GM23338 (cell line): ENCODE data around the gene UQCRC1.

ENCODE experiments used
- CREB1 ChIP-seq: fragments of 250-450 bp; sonication (Bioruptor Pico); IDR thresholded peaks from 2 replicates; pipeline ENCODE4 v1.5.0; 2020; ENCODE audit warnings: low read depth, mild to moderate bottlenecking, moderate library complexity
- EZH2 ChIP-seq: fragments of 200-600 bp; sonication (generic); IDR thresholded peaks from one replicate; pipeline ENCODE4 v1.8.0; 2017; ENCODE audit warnings: antibody characterized with exemption, mild to moderate bottlenecking, low read depth; ENCODE audit not compliant: unreplicated experiment
- EZH2phosphoT487 ChIP-seq: fragments of 200-600 bp; sonication (generic); IDR thresholded peaks from one replicate; pipeline ENCODE4 v1.8.1; 2018; ENCODE audit warnings: antibody characterized with exemption; ENCODE audit not compliant: unreplicated experiment
- JUNB ChIP-seq: IDR thresholded peaks from one replicate; pipeline ENCODE4 v1.6.1; 2016; ENCODE audit warnings: antibody characterized with exemption; ENCODE audit not compliant: unreplicated experiment
- NANOG ChIP-seq: IDR thresholded peaks from 2 replicates; pipeline ENCODE4 v1.6.1; 2016; ENCODE audit warnings: antibody characterized with exemption, borderline replicate concordance
- POLR2AphosphoS5 ChIP-seq: IDR thresholded peaks from 2 replicates; pipeline ENCODE4 v1.6.1; 2016; ENCODE audit warnings: antibody characterized with exemption, low read depth
- ZNF114 ChIP-seq: fragments of 250-450 bp; sonication (Bioruptor Pico); IDR thresholded peaks from 2 replicates; pipeline ENCODE4 v1.5.0; 2020; ENCODE audit warnings: mild to moderate bottlenecking, moderate library complexity
- ZNF331 ChIP-seq: fragments of 250-450 bp; sonication (Bioruptor Pico); IDR thresholded peaks from 2 replicates; pipeline ENCODE4 v1.5.0; 2020; ENCODE audit warnings: low read depth, mild to moderate bottlenecking, moderate library complexity
- TF ChIP-seq, protein P1 (sequence below): IDR thresholded peaks from one replicate; pipeline ENCODE4 v1.6.1; 2018; ENCODE audit warnings: antibody characterized with exemption; ENCODE audit not compliant: unreplicated experiment
- TF ChIP-seq, protein P2 (sequence below), 2 experiments: fragments of 200-600 bp in 1 of 2; sonication (generic) in 1 of 2; conservative IDR thresholded peaks; 2 replicates each; pipeline versions ENCODE4 v1.5.1 to v1.6.1; 2016 to 2017; ENCODE audit warnings: antibody characterized with exemption in 2 of 2, low read depth in 2 of 2, mild to moderate bottlenecking in 2 of 2, moderate library complexity in 1 of 2
- TF ChIP-seq, protein P3 (sequence below): IDR thresholded peaks from 2 replicates; pipeline ENCODE4 v1.6.1; 2016; ENCODE audit warnings: antibody characterized with exemption

DNA sequence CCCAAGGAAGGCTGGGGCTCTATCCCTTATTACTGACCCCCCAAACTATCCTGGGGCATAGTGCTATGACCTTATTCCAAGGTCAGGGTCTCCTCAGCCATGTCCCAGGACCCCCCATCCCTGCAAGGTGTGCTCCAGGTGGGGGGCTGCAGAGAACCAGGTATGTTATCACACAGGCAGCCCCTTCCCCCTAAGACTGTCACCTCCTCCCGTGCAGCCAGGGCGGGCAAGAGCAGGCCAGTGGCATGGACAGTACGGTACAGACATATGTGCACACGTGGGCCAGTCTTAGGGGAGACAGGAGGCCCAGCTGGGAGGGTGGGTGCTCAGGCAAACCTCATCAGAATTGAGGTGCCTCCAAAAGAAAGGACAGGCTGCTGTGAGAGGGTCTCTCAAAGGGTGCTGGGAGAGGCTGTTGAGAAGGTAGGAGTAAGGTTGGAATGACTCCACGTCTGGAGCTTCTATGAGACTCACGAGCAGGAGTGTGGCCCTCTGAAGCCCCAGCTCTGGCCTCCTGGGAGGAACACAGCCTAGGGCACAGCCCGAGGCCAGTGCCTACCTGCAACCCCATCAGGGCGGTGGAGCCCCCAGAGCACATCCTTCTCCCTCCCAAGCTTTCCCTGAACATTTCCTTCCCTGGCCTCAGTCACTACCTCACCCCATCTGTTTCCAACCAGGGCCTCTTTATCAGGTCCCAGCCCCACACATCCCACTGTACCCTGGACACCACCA, 12.6 kb downstream of the UQCRC1 start:
- TF ChIP-seq, protein P1, sequence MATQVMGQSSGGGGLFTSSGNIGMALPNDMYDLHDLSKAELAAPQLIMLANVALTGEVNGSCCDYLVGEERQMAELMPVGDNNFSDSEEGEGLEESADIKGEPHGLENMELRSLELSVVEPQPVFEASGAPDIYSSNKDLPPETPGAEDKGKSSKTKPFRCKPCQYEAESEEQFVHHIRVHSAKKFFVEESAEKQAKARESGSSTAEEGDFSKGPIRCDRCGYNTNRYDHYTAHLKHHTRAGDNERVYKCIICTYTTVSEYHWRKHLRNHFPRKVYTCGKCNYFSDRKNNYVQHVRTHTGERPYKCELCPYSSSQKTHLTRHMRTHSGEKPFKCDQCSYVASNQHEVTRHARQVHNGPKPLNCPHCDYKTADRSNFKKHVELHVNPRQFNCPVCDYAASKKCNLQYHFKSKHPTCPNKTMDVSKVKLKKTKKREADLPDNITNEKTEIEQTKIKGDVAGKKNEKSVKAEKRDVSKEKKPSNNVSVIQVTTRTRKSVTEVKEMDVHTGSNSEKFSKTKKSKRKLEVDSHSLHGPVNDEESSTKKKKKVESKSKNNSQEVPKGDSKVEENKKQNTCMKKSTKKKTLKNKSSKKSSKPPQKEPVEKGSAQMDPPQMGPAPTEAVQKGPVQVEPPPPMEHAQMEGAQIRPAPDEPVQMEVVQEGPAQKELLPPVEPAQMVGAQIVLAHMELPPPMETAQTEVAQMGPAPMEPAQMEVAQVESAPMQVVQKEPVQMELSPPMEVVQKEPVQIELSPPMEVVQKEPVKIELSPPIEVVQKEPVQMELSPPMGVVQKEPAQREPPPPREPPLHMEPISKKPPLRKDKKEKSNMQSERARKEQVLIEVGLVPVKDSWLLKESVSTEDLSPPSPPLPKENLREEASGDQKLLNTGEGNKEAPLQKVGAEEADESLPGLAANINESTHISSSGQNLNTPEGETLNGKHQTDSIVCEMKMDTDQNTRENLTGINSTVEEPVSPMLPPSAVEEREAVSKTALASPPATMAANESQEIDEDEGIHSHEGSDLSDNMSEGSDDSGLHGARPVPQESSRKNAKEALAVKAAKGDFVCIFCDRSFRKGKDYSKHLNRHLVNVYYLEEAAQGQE = no peak
- TF ChIP-seq, protein P2, sequence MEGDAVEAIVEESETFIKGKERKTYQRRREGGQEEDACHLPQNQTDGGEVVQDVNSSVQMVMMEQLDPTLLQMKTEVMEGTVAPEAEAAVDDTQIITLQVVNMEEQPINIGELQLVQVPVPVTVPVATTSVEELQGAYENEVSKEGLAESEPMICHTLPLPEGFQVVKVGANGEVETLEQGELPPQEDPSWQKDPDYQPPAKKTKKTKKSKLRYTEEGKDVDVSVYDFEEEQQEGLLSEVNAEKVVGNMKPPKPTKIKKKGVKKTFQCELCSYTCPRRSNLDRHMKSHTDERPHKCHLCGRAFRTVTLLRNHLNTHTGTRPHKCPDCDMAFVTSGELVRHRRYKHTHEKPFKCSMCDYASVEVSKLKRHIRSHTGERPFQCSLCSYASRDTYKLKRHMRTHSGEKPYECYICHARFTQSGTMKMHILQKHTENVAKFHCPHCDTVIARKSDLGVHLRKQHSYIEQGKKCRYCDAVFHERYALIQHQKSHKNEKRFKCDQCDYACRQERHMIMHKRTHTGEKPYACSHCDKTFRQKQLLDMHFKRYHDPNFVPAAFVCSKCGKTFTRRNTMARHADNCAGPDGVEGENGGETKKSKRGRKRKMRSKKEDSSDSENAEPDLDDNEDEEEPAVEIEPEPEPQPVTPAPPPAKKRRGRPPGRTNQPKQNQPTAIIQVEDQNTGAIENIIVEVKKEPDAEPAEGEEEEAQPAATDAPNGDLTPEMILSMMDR (conservative IDR thresholded peaks at IDR 0.05; ENCODE audit: low read depth in 2 of 2) = no peak
- TF ChIP-seq EZH2 = no peak
- no peak for TF ChIP-seq JUNB
- no peak for TF ChIP-seq POLR2AphosphoS5
- TF ChIP-seq NANOG = no peak
- TF ChIP-seq CREB1 (CRISPR knock-in tag) = no peak
- TF ChIP-seq EZH2phosphoT487 = no peak
- TF ChIP-seq ZNF331 (CRISPR knock-in tag) = no peak
- TF ChIP-seq ZNF114 = no peak
- TF ChIP-seq, protein P3, sequence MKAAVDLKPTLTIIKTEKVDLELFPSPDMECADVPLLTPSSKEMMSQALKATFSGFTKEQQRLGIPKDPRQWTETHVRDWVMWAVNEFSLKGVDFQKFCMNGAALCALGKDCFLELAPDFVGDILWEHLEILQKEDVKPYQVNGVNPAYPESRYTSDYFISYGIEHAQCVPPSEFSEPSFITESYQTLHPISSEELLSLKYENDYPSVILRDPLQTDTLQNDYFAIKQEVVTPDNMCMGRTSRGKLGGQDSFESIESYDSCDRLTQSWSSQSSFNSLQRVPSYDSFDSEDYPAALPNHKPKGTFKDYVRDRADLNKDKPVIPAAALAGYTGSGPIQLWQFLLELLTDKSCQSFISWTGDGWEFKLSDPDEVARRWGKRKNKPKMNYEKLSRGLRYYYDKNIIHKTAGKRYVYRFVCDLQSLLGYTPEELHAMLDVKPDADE = no peak
